Measurements from ENCODE around the gene AKNAD1. TPM values are rescaled to one million over a fixed set of nuclear protein-coding genes. Genes with fewer than 3 reads are reported as not detected.

The AKNAD1 gene
- total RNA-seq, 1 experiment from 2014 or later, result 7.2 TPM

- H3K9me3 Mint-ChIP-seq (ENCODE audit: unreplicated experiment), result no peaks in the 10 kb centered on the region
- POLR2A ChIA-PET, result interaction anchor here (0.7 to 1.2 kb wide), 3 partner anchors 15 to 33 kb away, joined by 3 to 7 read pairs (median 4); partner anchors contain the start of gene GPSM2
- BruUV-seq (replicated peaks), result no TSS peak
Measured at GRCh38 chr1:108861566-108861965, 4.7 kb upstream of the AKNAD1 start.

GRCh38 chr1:108860190-108860907 lies 3.5 kb upstream of the AKNAD1 start:
- no peak for DNase-seq (ENCODE audit: unreplicated experiment)
- ChIA-PET POLR2A (no interaction called here), CTCF (no interaction called here)
- no peak overlapping the region for H3K4me3 Mint-ChIP-seq (ENCODE audit: unreplicated experiment)
- H3K9me3 Mint-ChIP-seq (ENCODE audit: unreplicated experiment), result no peaks in the 10 kb centered on the region
- no peak overlapping the region for H3K27ac Mint-ChIP-seq (ENCODE audit: low read depth, unreplicated experiment)
- no TSS peak for BruUV-seq (replicated peaks)
- TF ChIP-seq CTCF (IDR thresholded peaks at IDR 0.05; ENCODE audit: unreplicated experiment), result no peak
- peaks cover under 1% of the 10 kb centered on the region for H3K36me3 Mint-ChIP-seq (ENCODE audit: insufficient read depth, unreplicated experiment)
- H3K27me3 Mint-ChIP-seq (ENCODE audit: insufficient read depth, unreplicated experiment), result no peaks in the 10 kb centered on the region
- no peaks in the 10 kb centered on the region for H3K4me1 Mint-ChIP-seq (ENCODE audit: insufficient read depth, unreplicated experiment)
- intact Hi-C loops (cut with micrococcal nuclease), result no loop called here

More at GRCh38 chr1:108861566-108861965, 4.7 kb upstream of the AKNAD1 start:
- Mint-ChIP-seq H3K27ac (ENCODE audit: low read depth, unreplicated experiment) (no peak overlapping the region), H3K27me3 (ENCODE audit: insufficient read depth, unreplicated experiment) (no peaks in the 10 kb centered on the region), H3K4me1 (ENCODE audit: insufficient read depth, unreplicated experiment) (no peaks in the 10 kb centered on the region), H3K4me3 (ENCODE audit: unreplicated experiment) (no peak overlapping the region), H3K36me3 (ENCODE audit: insufficient read depth, unreplicated experiment) (peaks cover 6% of the 10 kb centered on the region)
- TF ChIP-seq CTCF (IDR thresholded peaks at IDR 0.05; ENCODE audit: unreplicated experiment), result no peak
- DNase-seq (ENCODE audit: unreplicated experiment), result no peak
- CTCF ChIA-PET, result interaction anchor here (0.7 to 1.0 kb wide), 3 partner anchors 14 to 37 kb away, joined by 3 to 4 read pairs (median 3); no protein-coding TSS in a partner anchor
- intact Hi-C loops (cut with micrococcal nuclease), result no loop called here

GRCh38 chr1:108858230-108858950 lies 1.5 kb upstream of the AKNAD1 start:
- no TSS peak for BruUV-seq (replicated peaks)
- Mint-ChIP-seq H3K9me3 (ENCODE audit: unreplicated experiment) (no peaks in the 10 kb centered on the region), H3K27me3 (ENCODE audit: insufficient read depth, unreplicated experiment) (no peaks in the 10 kb centered on the region), H3K4me3 (ENCODE audit: unreplicated experiment) (no peak overlapping the region), H3K27ac (ENCODE audit: low read depth, unreplicated experiment) (no peak overlapping the region), H3K4me1 (ENCODE audit: insufficient read depth, unreplicated experiment) (peaks cover 7% of the 10 kb centered on the region), H3K36me3 (ENCODE audit: insufficient read depth, unreplicated experiment) (no peaks in the 10 kb centered on the region)
- no peak for DNase-seq (ENCODE audit: unreplicated experiment)
- POLR2A ChIA-PET, result interaction anchor here (0.8 to 1.3 kb wide), 4 partner anchors 13 to 29 kb away, joined by 3 to 4 read pairs (median 4); partner anchors contain the start of gene GPSM2
- no peak for TF ChIP-seq CTCF (IDR thresholded peaks at IDR 0.05; ENCODE audit: unreplicated experiment)
- intact Hi-C loops (cut with micrococcal nuclease), result no loop called here
- CTCF ChIA-PET, result interaction anchor here (1.1 kb wide), 1 partner anchor 18 kb away, joined by 3 read pairs; no protein-coding TSS in a partner anchor
